MG63 (cell line): ENCODE measurements around the gene FAM200A. TPM values are rescaled to one million over a fixed set of nuclear protein-coding genes. Genes with fewer than 3 reads are reported as not detected.
"Not testable (repeated sequence)": the region's sequence is repeated elsewhere in the genome, so short reads cannot be mapped to it uniquely, and the experiment has no call there.

Experiments
- DNase-seq: peaks from one replicate; pipeline ENCODE4 v3.0.0-alpha.2; 2020
- H3K27me3 ChIP-seq: fragments of 250-450 bp; sonication (Bioruptor Pico); 2 replicates; pipeline ENCODE4 v1.5.1; 2020; ENCODE audit warnings: mild to moderate bottlenecking, moderate library complexity
- H3K36me3 ChIP-seq: fragments of 250-450 bp; sonication (Bioruptor Pico); 2 replicates; pipeline ENCODE4 v1.5.1; 2020; ENCODE audit warnings: mild to moderate bottlenecking, moderate library complexity
- H3K4me3 ChIP-seq: fragments of 250-450 bp; sonication (Bioruptor Pico); 2 replicates; pipeline ENCODE4 v1.5.1; 2020; ENCODE audit warnings: mild to moderate bottlenecking, moderate library complexity
- H3K9me3 ChIP-seq: fragments of 250-450 bp; sonication (Bioruptor Pico); 2 replicates; pipeline ENCODE4 v1.5.1; 2020; ENCODE audit warnings: mild to moderate bottlenecking, moderate library complexity
- total RNA-seq: library from RNA; depleted of rRNA; stranded (reverse); fragments of >200 nt; shearing (Covaris generic); gene quantifications from 2 replicates; pipeline ENCODE4 v1.2.3, GENCODE V29; 2014; ENCODE audit warnings: low replicate concordance

Gene FAM200A
- total RNA-seq, 1 experiment from 2014 or later, result 0.72 TPM

- Histone ChIP-seq H3K9me3 (no peaks in the 10 kb centered on the region; the same call in 1 of the 2 replicates), H3K36me3 (no peaks in the 10 kb centered on the region), H3K27me3 (no peaks in the 10 kb centered on the region), H3K4me3 (no peak overlapping the region)
- no peak for DNase-seq
These were observed 12.6 kb downstream of the FAM200A start for GRCh38 chr7:99539213-99539811.

GRCh38 chr7:99535667-99536066, 16.2 kb downstream of the FAM200A start:
- Histone ChIP-seq H3K36me3 (peaks cover 30% of the 10 kb centered on the region), H3K4me3 (no peak overlapping the region), H3K9me3 (peaks cover 16% of the 10 kb centered on the region), H3K27me3 (no peaks in the 10 kb centered on the region)
- DNase-seq, result no peak

- no peak for DNase-seq
- Histone ChIP-seq H3K9me3 (peaks cover 19% of the 10 kb centered on the region), H3K4me3 (no peak overlapping the region), H3K36me3 (peaks cover 55% of the 10 kb centered on the region), H3K27me3 (no peaks in the 10 kb centered on the region)
These were observed 20.6 kb downstream of the FAM200A start for GRCh38 chr7:99531354-99531765.

GRCh38 chr7:99525713-99526440, 26.0 kb downstream of the FAM200A start:
- Histone ChIP-seq H3K27me3 (no peaks in the 10 kb centered on the region), H3K36me3 (peaks cover 31% of the 10 kb centered on the region), H3K9me3 (0 out of 2 replicates have a peak, but pooled peaks cover 4% of the 10 kb centered on the region), H3K4me3 (no peak overlapping the region)
- DNase-seq, result no peak

GRCh38 chr7:99521399-99521798, 30.5 kb downstream of the FAM200A start:
- Histone ChIP-seq H3K4me3 (no peak overlapping the region), H3K9me3 (no peaks in the 10 kb centered on the region), H3K27me3 (no peaks in the 10 kb centered on the region), H3K36me3 (peaks cover 4% of the 10 kb centered on the region)
- DNase-seq, result no peak

GRCh38 chr7:99514050-99514449, 37.9 kb downstream of the FAM200A start:
- H3K36me3 ChIP-seq, result peaks cover 6% of the 10 kb centered on the region
- H3K27me3 ChIP-seq, result no peaks in the 10 kb centered on the region
- no peaks in the 10 kb centered on the region for H3K9me3 ChIP-seq
- DNase-seq, result no peak
- no peak overlapping the region for H3K4me3 ChIP-seq

- no peak for DNase-seq
- Histone ChIP-seq H3K9me3 (no peaks in the 10 kb centered on the region), H3K36me3 (peaks cover 3% of the 10 kb centered on the region; the same call in 1 of the 2 replicates), H3K27me3 (no peaks in the 10 kb centered on the region), H3K4me3 (peak overlapping the region; percentile 73)
These were observed 46.6 kb downstream of the FAM200A start for GRCh38 chr7:99505324-99505662.

GRCh38 chr7:99504603-99505323, 47.2 kb downstream of the FAM200A start, which contains the start of gene ZKSCAN5:
TSS of gene ZKSCAN5 (plus strand) at chr7:99504662. CDS start at chr7:99506045, 1,383 bp downstream.
- DNase-seq, result peak; percentile 97
- no peaks in the 10 kb centered on the region for H3K27me3 ChIP-seq
- peak within 1 kb of the TSS; percentile 73 for H3K4me3 ChIP-seq
- peaks cover 3% of the 10 kb centered on the region; the same call in 1 of the 2 replicates for H3K36me3 ChIP-seq
- no peaks in the 10 kb centered on the region for H3K9me3 ChIP-seq

GRCh38 chr7:99504281-99504602, 47.7 kb downstream of the FAM200A start:
- Histone ChIP-seq H3K4me3 (peak overlapping the region; percentile 73), H3K27me3 (no peaks in the 10 kb centered on the region), H3K9me3 (no peaks in the 10 kb centered on the region), H3K36me3 (peaks cover 3% of the 10 kb centered on the region; the same call in 1 of the 2 replicates)
- DNase-seq, result no peak

GRCh38 chr7:99501236-99501635, 50.7 kb downstream of the FAM200A start:
- not testable (repeated sequence) for H3K27me3 ChIP-seq, H3K36me3 ChIP-seq, H3K4me3 ChIP-seq, DNase-seq, H3K9me3 ChIP-seq

GRCh38 chr7:99500637-99501009, 51.3 kb downstream of the FAM200A start:
- DNase-seq, result no peak
- peaks cover 11% of the 10 kb centered on the region for H3K36me3 ChIP-seq
- no peaks in the 10 kb centered on the region for H3K9me3 ChIP-seq
- H3K4me3 ChIP-seq, result peak overlapping the region; percentile 76
- no peaks in the 10 kb centered on the region for H3K27me3 ChIP-seq

GRCh38 chr7:99499721-99500636, 51.9 kb downstream of the FAM200A start, which contains the start of gene ZNF394:
TSS of gene ZNF394 (minus strand) at chr7:99500281. CDS start at chr7:99500093, 188 bp downstream.
- H3K9me3 ChIP-seq, result no peaks in the 10 kb centered on the region
- DNase-seq, result peak; percentile 89
- peaks cover 17% of the 10 kb centered on the region for H3K36me3 ChIP-seq
- H3K4me3 ChIP-seq, result peak within 1 kb of the TSS; percentile 76
- H3K27me3 ChIP-seq, result no peaks in the 10 kb centered on the region

GRCh38 chr7:99499371-99499720, 52.6 kb downstream of the FAM200A start:
- Histone ChIP-seq H3K36me3 (peaks cover 20% of the 10 kb centered on the region), H3K27me3 (no peaks in the 10 kb centered on the region), H3K4me3 (peak overlapping the region; percentile 76), H3K9me3 (no peaks in the 10 kb centered on the region; the same call in 1 of the 2 replicates)
- DNase-seq, result no peak

GRCh38 chr7:99498546-99498944, 53.4 kb downstream of the FAM200A start:
- Histone ChIP-seq H3K4me3 (peak overlapping the region; percentile 76), H3K27me3 (no peaks in the 10 kb centered on the region), H3K36me3 (peaks cover 28% of the 10 kb centered on the region), H3K9me3 (peaks cover 4% of the 10 kb centered on the region)
- DNase-seq, result no peak

GRCh38 chr7:99497766-99498545, 54.0 kb downstream of the FAM200A start:
- Histone ChIP-seq H3K9me3 (peaks cover 4% of the 10 kb centered on the region), H3K4me3 (peak overlapping the region; percentile 76), H3K27me3 (no peaks in the 10 kb centered on the region), H3K36me3 (peaks cover 32% of the 10 kb centered on the region)
- no peak for DNase-seq
